ENCODE data around the gene OR10J5.

The OR10J5 gene

GRCh38 chr1:159492575-159493323 is 43.1 kb downstream of the OR10J5 start:
- Histone ChIP-seq H4K20me1 (no peaks in the 10 kb centered on the region), H3K4me1 (no peaks in the 10 kb centered on the region), H3K27me3 (no peaks in the 10 kb centered on the region), H3K9ac (no peak overlapping the region), H3K4me3 (no peak overlapping the region), H3K9me3 (no peaks in the 10 kb centered on the region), H3K4me2 (no peak overlapping the region), H3K27ac (no peak overlapping the region), H3K36me3 (no peaks in the 10 kb centered on the region)
- TF ChIP-seq Cebpa-rat (IDR thresholded peaks at IDR 0.05): no peak

Data from BLaER1 (cell line).